GM12873 (cell line): ENCODE measurements around the gene EZH1.

ENCODE experiments used
- CTCF ChIP-seq: IDR thresholded peaks from 2 replicates; pipeline ENCODE4 v1.5.1; 2012; ENCODE audit warnings: low read depth, mild to moderate bottlenecking, moderate library complexity, low read length, control low read depth; ENCODE audit not compliant: insufficient read depth; ENCODE audit errors: missing control alignments

Gene EZH1

GRCh38 chr17:42691021-42691545, 53.8 kb downstream of the EZH1 start:
- TF ChIP-seq CTCF = no peak

- TF ChIP-seq CTCF = no peak
Observed at GRCh38 chr17:42690596-42690995, 54.2 kb downstream of the EZH1 start.

GRCh38 chr17:42687707-42688320, 57.0 kb downstream of the EZH1 start:
- TF ChIP-seq CTCF = no peak

GRCh38 chr17:42686520-42687128, 58.2 kb downstream of the EZH1 start:
- no peak for TF ChIP-seq CTCF

- no peak for TF ChIP-seq CTCF
Observed at GRCh38 chr17:42685831-42686230, 59.0 kb downstream of the EZH1 start.

GRCh38 chr17:42684929-42685556, 59.8 kb downstream of the EZH1 start:
- TF ChIP-seq CTCF = no peak

- no peak for TF ChIP-seq CTCF
Observed at GRCh38 chr17:42683407-42684034, 61.3 kb downstream of the EZH1 start.
